ENCODE measurements around the gene MRTFB.

Gene MRTFB

GRCh38 chr16:14211856-14212543, 140.9 kb downstream of the MRTFB start:
- TF ChIP-seq, protein P1, sequence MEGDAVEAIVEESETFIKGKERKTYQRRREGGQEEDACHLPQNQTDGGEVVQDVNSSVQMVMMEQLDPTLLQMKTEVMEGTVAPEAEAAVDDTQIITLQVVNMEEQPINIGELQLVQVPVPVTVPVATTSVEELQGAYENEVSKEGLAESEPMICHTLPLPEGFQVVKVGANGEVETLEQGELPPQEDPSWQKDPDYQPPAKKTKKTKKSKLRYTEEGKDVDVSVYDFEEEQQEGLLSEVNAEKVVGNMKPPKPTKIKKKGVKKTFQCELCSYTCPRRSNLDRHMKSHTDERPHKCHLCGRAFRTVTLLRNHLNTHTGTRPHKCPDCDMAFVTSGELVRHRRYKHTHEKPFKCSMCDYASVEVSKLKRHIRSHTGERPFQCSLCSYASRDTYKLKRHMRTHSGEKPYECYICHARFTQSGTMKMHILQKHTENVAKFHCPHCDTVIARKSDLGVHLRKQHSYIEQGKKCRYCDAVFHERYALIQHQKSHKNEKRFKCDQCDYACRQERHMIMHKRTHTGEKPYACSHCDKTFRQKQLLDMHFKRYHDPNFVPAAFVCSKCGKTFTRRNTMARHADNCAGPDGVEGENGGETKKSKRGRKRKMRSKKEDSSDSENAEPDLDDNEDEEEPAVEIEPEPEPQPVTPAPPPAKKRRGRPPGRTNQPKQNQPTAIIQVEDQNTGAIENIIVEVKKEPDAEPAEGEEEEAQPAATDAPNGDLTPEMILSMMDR (IDR thresholded peaks at IDR 0.05; ENCODE audit: borderline replicate concordance, extremely low read depth, low read length, poor library complexity, severe bottlenecking): no peak
- no peaks in the 10 kb centered on the region for H3K9me3 ChIP-seq (ENCODE audit: insufficient read depth, low read length, severe bottlenecking)
- no peak for ATAC-seq (ENCODE audit: insufficient read depth, low read depth)
- no peak overlapping the region for H3K4me3 ChIP-seq (ENCODE audit: low read depth in 1 of 2, low read length in 2 of 2)
- no peaks in the 10 kb centered on the region for H3K79me2 ChIP-seq (ENCODE audit: insufficient read depth, low read length)
- H3K9ac ChIP-seq (ENCODE audit: low read depth, low read length): no peak overlapping the region
- no peak overlapping the region for H3K27ac ChIP-seq (ENCODE audit: low read length)
- H3K27me3 ChIP-seq (ENCODE audit: insufficient read depth, low read length, poor library complexity): no peaks in the 10 kb centered on the region
- no peak for DNase-seq
- peaks cover 29% of the 10 kb centered on the region; the same call in 1 of the 2 replicates for H3K36me3 ChIP-seq (ENCODE audit: insufficient read depth, low read length)
- H4K20me1 ChIP-seq (ENCODE audit: insufficient read depth, low read length): no peaks in the 10 kb centered on the region
- H3K4me2 ChIP-seq (ENCODE audit: insufficient read depth, low read length): no peak overlapping the region
- no peaks in the 10 kb centered on the region for H3K4me1 ChIP-seq (ENCODE audit: insufficient read depth, low read length)
- H2AFZ ChIP-seq (ENCODE audit: low read depth, low read length): no peak overlapping the region

DNA sequence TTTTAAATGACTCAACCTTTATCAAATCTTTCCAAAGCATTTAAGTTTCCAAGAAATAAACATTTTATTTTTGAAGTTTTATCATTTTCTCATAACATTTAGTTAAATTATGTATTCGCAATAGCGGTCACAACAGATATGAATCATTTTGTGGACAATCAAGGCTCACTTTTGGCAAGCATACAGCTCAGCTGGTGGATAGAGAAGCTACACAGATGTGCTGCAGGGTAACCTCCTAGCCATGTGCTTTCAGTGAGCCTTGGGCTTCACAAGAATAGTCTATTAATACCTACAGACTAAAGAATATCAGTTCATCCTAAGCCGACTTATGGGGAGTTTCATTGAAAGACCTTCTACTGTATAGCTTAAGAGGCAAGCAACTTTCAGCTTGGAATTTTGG, 144.8 kb downstream of the MRTFB start:
- peaks cover 51% of the 10 kb centered on the region; the same call in 1 of the 2 replicates for H3K36me3 ChIP-seq (ENCODE audit: insufficient read depth, low read length)
- no peak overlapping the region for H3K4me3 ChIP-seq (ENCODE audit: low read depth in 1 of 2, low read length in 2 of 2)
- no peak for TF ChIP-seq EZH2 (IDR thresholded peaks at IDR 0.05; ENCODE audit: borderline replicate concordance, low read depth, low read length, severe bottlenecking)
- TF ChIP-seq, protein P1 (IDR thresholded peaks at IDR 0.05; ENCODE audit: borderline replicate concordance, extremely low read depth, low read length, poor library complexity, severe bottlenecking): no peak
- DNase-seq (no peak), ATAC-seq (ENCODE audit: insufficient read depth, low read depth) (no peak)
- no peaks in the 10 kb centered on the region for H3K9me3 ChIP-seq (ENCODE audit: insufficient read depth, low read length, severe bottlenecking)
- no peak overlapping the region for H2AFZ ChIP-seq (ENCODE audit: low read depth, low read length)
- H3K9ac ChIP-seq (ENCODE audit: low read depth, low read length): no peak overlapping the region
- H3K79me2 ChIP-seq (ENCODE audit: insufficient read depth, low read length): no peaks in the 10 kb centered on the region
- no peaks in the 10 kb centered on the region for H4K20me1 ChIP-seq (ENCODE audit: insufficient read depth, low read length)
- no peaks in the 10 kb centered on the region for H3K4me1 ChIP-seq (ENCODE audit: insufficient read depth, low read length)
- no peak overlapping the region for H3K27ac ChIP-seq (ENCODE audit: low read length)
- H3K4me2 ChIP-seq (ENCODE audit: insufficient read depth, low read length): no peak overlapping the region
- H3K27me3 ChIP-seq (ENCODE audit: insufficient read depth, low read length, poor library complexity): no peaks in the 10 kb centered on the region

GRCh38 chr16:14219983-14220382, 148.9 kb downstream of the MRTFB start:
- peaks cover 57% of the 10 kb centered on the region for H3K36me3 ChIP-seq (ENCODE audit: insufficient read depth, low read length)
- no peak overlapping the region for H2AFZ ChIP-seq (ENCODE audit: low read depth, low read length)

More at GRCh38 chr16:14219983-14220382, 148.9 kb downstream of the MRTFB start:
- Histone ChIP-seq H3K4me1 (ENCODE audit: insufficient read depth, low read length) (no peaks in the 10 kb centered on the region), H3K79me2 (ENCODE audit: insufficient read depth, low read length) (no peaks in the 10 kb centered on the region), H3K27me3 (ENCODE audit: insufficient read depth, low read length, poor library complexity) (no peaks in the 10 kb centered on the region), H4K20me1 (ENCODE audit: insufficient read depth, low read length) (no peaks in the 10 kb centered on the region), H3K9me3 (ENCODE audit: insufficient read depth, low read length, severe bottlenecking) (no peaks in the 10 kb centered on the region), H3K4me3 (ENCODE audit: low read depth in 1 of 2, low read length in 2 of 2) (no peak overlapping the region), H3K27ac (ENCODE audit: low read length) (no peak overlapping the region), H3K4me2 (ENCODE audit: insufficient read depth, low read length) (no peak overlapping the region), H3K9ac (ENCODE audit: low read depth, low read length) (no peak overlapping the region)
- no peak for DNase-seq
- no peak for ATAC-seq (ENCODE audit: insufficient read depth, low read depth)
- no peak for TF ChIP-seq EZH2 (IDR thresholded peaks at IDR 0.05; ENCODE audit: borderline replicate concordance, low read depth, low read length, severe bottlenecking)
- TF ChIP-seq, protein P1 (IDR thresholded peaks at IDR 0.05; ENCODE audit: borderline replicate concordance, extremely low read depth, low read length, poor library complexity, severe bottlenecking): no peak
